Stomach (tissue), 9 donors: Measurements from ENCODE around the gene ACOXL. TPM values are rescaled to one million over a fixed set of nuclear protein-coding genes. Genes with fewer than 3 reads are reported as not detected.

Experiments used
- DNase-seq, 2 donors: peaks; one replicate each; pipeline versions ENCODE4 v3.0.0 to v3.0.0-alpha.2; 2013 to 2019
- H3K27ac ChIP-seq, 5 donors: fragments of 200-600 bp in 4 of 5; sonication (generic) in 4 of 5; one replicate each; pipeline ENCODE4 v1.5.1; 2013 to 2019; ENCODE audit warnings: mild to moderate bottlenecking in 1 of 5, moderate library complexity in 1 of 5
- H3K27me3 ChIP-seq, 3 donors: fragments of 200-600 bp; sonication (generic); one replicate each; pipeline ENCODE4 v1.5.1; 2017 to 2019; ENCODE audit warnings: mixed run types in 1 of 3
- H3K36me3 ChIP-seq, 4 donors: fragments of 200-600 bp; sonication (generic); 1 replicate in 3 of 4; 2 replicates in 1 of 4; pipeline ENCODE4 v1.5.1; 2016 to 2019
- H3K4me1 ChIP-seq, 4 donors: fragments of 200-600 bp; sonication (generic); one replicate each; pipeline ENCODE4 v1.5.1; 2016 to 2019
- H3K4me3 ChIP-seq, 4 donors: fragments of 200-600 bp; sonication (generic) in 3 of 4; one replicate each; pipeline ENCODE4 v1.5.1; 2016 to 2019; ENCODE audit warnings: mild to moderate bottlenecking in 1 of 4
- H3K9me3 ChIP-seq, 4 donors: fragments of 200-600 bp; sonication (generic); one replicate each; pipeline ENCODE4 v1.5.1; 2016 to 2019
- EP300 ChIP-seq: sonication (generic); formaldehyde crosslinking; IDR thresholded peaks from one replicate; pipeline ENCODE4 v1.6.1; 2017; ENCODE audit warnings: antibody characterized with exemption
- POLR2A ChIP-seq, 4 donors: fragments of 450-650 bp; IDR thresholded peaks; one replicate each; pipeline ENCODE4 v1.6.1; 2016; ENCODE audit warnings: antibody characterized with exemption in 4 of 4, control low read depth in 2 of 4, mild to moderate bottlenecking in 1 of 4, moderate library complexity in 1 of 4
- POLR2AphosphoS5 ChIP-seq, 3 donors: sonication (generic); formaldehyde crosslinking; IDR thresholded peaks; one replicate each; pipeline ENCODE4 v1.6.1; 2016; ENCODE audit warnings: antibody characterized with exemption in 3 of 3
- WGBS, 5 donors: extraction: QIAGEN DNeasy Blood & Tissue Kit in 3 of 5; methylation state at CpG; one replicate each; pipeline versions ENCODE4 v1.1.5 to v1.1.7; 2013 to 2018; 5-methylcytosine and 5-hydroxymethylcytosine counted together
- intact Hi-C: fragments of 100-400 bp; cut with DNase I; formaldehyde crosslinking; loops from one replicate; pipeline ENCODE4 v1.15.1; 2023; ENCODE audit warnings: low total_unique reads
- polyA plus RNA-seq, 3 donors: library from polyadenylated mRNA; stranded (reverse); fragments of 200-250 nt; gene quantifications; one replicate each; pipeline ENCODE4 v1.2.3, GENCODE V29; 2013
- total RNA-seq, 5 donors: library from RNA; depleted of rRNA; stranded (reverse); fragments of >200 nt; gene quantifications; one replicate each; pipeline versions ENCODE4 v1.1.0 to v1.2.3, GENCODE V29; 2014 to 2016
- TF ChIP-seq, protein P1 (sequence below), 7 experiments: fragments of 450-650 bp in 4 of 7; fragments of 200-600 bp in 3 of 7; sonication (generic) in 3 of 7; IDR thresholded peaks; one replicate each; pipeline ENCODE4 v1.5.1; 2016 to 2019; ENCODE audit warnings: antibody characterized with exemption in 7 of 7, control low read depth in 2 of 7, mild to moderate bottlenecking in 1 of 7
- donor health status: healthy with polysubstance abuse.
- donor health status: Bipolar disorder and iron deficiency.
- donor health status: healthy.

ACOXL gene
- total and polyA plus RNA-seq, 8 donors: 0.10 to 1.3 (median 0.45) TPM; not detected in 3

GRCh38 chr2:110867078-110867477, 134.7 kb downstream of the ACOXL start:
- H3K4me1 ChIP-seq: no peaks in the 10 kb centered on the region
- H3K4me3 ChIP-seq: no peak overlapping the region
- peaks cover 0 to 21% (median 0%) of the 10 kb centered on the region in 3 donors for H3K27me3 ChIP-seq
- H3K9me3 ChIP-seq: no peaks in the 10 kb centered on the region
- no peak for DNase-seq
- intact Hi-C loops: no loop called here
- TF ChIP-seq POLR2A (IDR thresholded peaks at IDR 0.05): no peak
- whole genome bisulfite sequencing, 5 donors: 90 to 97% (median 95%) methylated on average over 2 of the region's 2 CpGs
- no peaks in the 10 kb centered on the region for H3K36me3 ChIP-seq
- H3K27ac ChIP-seq: no peak overlapping the region

GRCh38 chr2:110868971-110869370, 136.6 kb downstream of the ACOXL start:
- H3K4me3 ChIP-seq: no peak overlapping the region
- no peak overlapping the region for H3K27ac ChIP-seq
- WGBS, 5 donors: 79 to 88% (median 86%) methylated on average over 4 to 5 of the region's 5 CpGs
- no peaks in the 10 kb centered on the region for H3K4me1 ChIP-seq
- DNase-seq: no peak
- no peak for TF ChIP-seq POLR2AphosphoS5 (IDR thresholded peaks at IDR 0.05)
- TF ChIP-seq POLR2A (IDR thresholded peaks at IDR 0.05): no peak
- TF ChIP-seq, protein P1, sequence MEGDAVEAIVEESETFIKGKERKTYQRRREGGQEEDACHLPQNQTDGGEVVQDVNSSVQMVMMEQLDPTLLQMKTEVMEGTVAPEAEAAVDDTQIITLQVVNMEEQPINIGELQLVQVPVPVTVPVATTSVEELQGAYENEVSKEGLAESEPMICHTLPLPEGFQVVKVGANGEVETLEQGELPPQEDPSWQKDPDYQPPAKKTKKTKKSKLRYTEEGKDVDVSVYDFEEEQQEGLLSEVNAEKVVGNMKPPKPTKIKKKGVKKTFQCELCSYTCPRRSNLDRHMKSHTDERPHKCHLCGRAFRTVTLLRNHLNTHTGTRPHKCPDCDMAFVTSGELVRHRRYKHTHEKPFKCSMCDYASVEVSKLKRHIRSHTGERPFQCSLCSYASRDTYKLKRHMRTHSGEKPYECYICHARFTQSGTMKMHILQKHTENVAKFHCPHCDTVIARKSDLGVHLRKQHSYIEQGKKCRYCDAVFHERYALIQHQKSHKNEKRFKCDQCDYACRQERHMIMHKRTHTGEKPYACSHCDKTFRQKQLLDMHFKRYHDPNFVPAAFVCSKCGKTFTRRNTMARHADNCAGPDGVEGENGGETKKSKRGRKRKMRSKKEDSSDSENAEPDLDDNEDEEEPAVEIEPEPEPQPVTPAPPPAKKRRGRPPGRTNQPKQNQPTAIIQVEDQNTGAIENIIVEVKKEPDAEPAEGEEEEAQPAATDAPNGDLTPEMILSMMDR (IDR thresholded peaks at IDR 0.05): no peak
- no peak for TF ChIP-seq EP300
- H3K27me3 ChIP-seq: peaks cover 0 to 10% (median 0%) of the 10 kb centered on the region in 3 donors
- intact Hi-C loops: no loop called here
- no peaks in the 10 kb centered on the region for H3K9me3 ChIP-seq
- H3K36me3 ChIP-seq: no peaks in the 10 kb centered on the region

- Histone ChIP-seq H3K4me1 (no peaks in the 10 kb centered on the region), H3K27ac (no peak overlapping the region), H3K9me3 (no peaks in the 10 kb centered on the region), H3K27me3 (peaks cover 0 to 7% (median 0%) of the 10 kb centered on the region in 3 donors), H3K4me3 (no peak overlapping the region), H3K36me3 (no peaks in the 10 kb centered on the region)
- intact Hi-C loops: no loop called here
- TF ChIP-seq POLR2AphosphoS5 (IDR thresholded peaks at IDR 0.05): no peak
- no peak for TF ChIP-seq POLR2A (IDR thresholded peaks at IDR 0.05)
- TF ChIP-seq EP300: no peak
- TF ChIP-seq, protein P1 (IDR thresholded peaks at IDR 0.05): no peak
- DNase-seq: peak in 1 of 2 donors; percentile 33
- WGBS, 5 donors: 69 to 85% (median 72%) methylated on average over 8 to 10 of the region's 10 CpGs
Measured at GRCh38 chr2:110869472-110870446, 137.4 kb downstream of the ACOXL start.

DNA sequence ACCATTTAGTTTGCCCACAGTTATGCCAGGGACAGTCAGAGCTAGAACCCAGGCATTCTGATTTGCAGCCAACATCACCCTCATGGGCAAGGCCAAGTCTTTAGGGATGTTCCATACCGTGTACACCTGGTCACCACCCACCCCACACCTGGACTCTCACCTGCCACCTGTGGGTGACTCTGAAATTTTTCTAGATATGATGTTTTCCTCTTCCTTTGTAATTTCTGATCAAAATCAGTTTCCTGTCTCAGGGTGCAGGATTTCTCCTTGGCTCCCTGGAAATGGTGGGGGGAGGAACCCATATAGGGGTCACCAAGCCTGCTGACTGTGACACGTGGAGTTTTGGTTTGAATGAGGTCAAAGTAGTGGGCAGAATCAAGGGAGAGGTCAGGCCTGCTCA, 138.2 kb downstream of the ACOXL start:
- Histone ChIP-seq H3K4me3 (no peak overlapping the region), H3K4me1 (no peaks in the 10 kb centered on the region), H3K27me3 (peaks cover 0 to 6% (median 0%) of the 10 kb centered on the region in 3 donors), H3K27ac (no peak overlapping the region), H3K9me3 (no peaks in the 10 kb centered on the region), H3K36me3 (no peaks in the 10 kb centered on the region)
- intact Hi-C loops: no loop called here
- TF ChIP-seq, protein P1 (IDR thresholded peaks at IDR 0.05): no peak
- TF ChIP-seq POLR2A (IDR thresholded peaks at IDR 0.05): no peak
- no peak for TF ChIP-seq POLR2AphosphoS5 (IDR thresholded peaks at IDR 0.05)
- whole genome bisulfite sequencing, 5 donors: 40 to 55% (median 47%) methylated on average over 2 of the region's 2 CpGs
- DNase-seq: no peak

DNA sequence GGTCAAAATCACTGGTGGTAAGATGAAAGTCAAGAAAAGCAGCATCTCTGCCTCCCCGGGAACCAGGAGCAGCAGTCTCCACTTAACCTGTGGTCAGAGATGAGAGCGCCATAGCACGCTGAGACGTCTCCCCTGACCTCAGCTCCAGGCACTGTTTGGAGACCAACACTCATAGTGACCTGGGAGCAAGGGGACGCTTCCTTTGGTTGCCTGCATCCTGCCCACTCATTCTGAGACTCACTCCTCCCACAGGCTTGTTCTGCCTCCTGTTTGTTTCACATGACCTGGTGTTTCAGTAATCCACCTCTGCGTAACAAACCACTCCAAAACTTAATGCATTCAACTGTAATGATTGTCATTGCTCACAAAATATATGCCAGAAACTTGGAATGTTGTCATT, 139.3 kb downstream of the ACOXL start:
- Histone ChIP-seq H3K27ac (no peak overlapping the region), H3K27me3 (peaks cover 0 to 4% (median 0%) of the 10 kb centered on the region in 3 donors), H3K4me1 (no peaks in the 10 kb centered on the region), H3K9me3 (no peaks in the 10 kb centered on the region), H3K4me3 (no peak overlapping the region), H3K36me3 (no peaks in the 10 kb centered on the region)
- TF ChIP-seq, protein P1 (IDR thresholded peaks at IDR 0.05): no peak
- TF ChIP-seq EP300 (no peak), POLR2AphosphoS5 (IDR thresholded peaks at IDR 0.05) (no peak), POLR2A (IDR thresholded peaks at IDR 0.05) (no peak)
- DNase-seq: no peak
- intact Hi-C loops: no loop called here
- 79 to 85% (median 83%) methylated on average over 5 to 6 of the region's 6 CpGs for WGBS, 5 donors
